MM.1S (cell line): ENCODE results near the gene PIK3IP1.

Source experiments
- DNase-seq: peaks from one replicate; pipeline ENCODE4 v3.0.0-alpha.2; 2015
- H2AFZ ChIP-seq: fragments of 300-600 bp; sonication (generic); 2 replicates; pipeline ENCODE4 v1.6.0; 2016; ENCODE audit warnings: antibody characterized with exemption, low read length
- H3F3A ChIP-seq: fragments of 300-600 bp; sonication (generic); 2 replicates; pipeline ENCODE4 v1.6.1; 2016; ENCODE audit warnings: mild to moderate bottlenecking, antibody characterized with exemption, low read length, moderate library complexity, mixed read lengths; ENCODE audit not compliant: insufficient read depth
- H3K27ac ChIP-seq: fragments of 300-600 bp; sonication (generic); 2 replicates; pipeline ENCODE4 v1.5.1; 2016; ENCODE audit warnings: mild to moderate bottlenecking, low read length
- H3K27me3 ChIP-seq: fragments of 300-600 bp; sonication (generic); replicated peaks from 2 replicates; pipeline ENCODE4 v1.6.0; 2016; ENCODE audit warnings: low read length; ENCODE audit not compliant: insufficient read depth
- H3K36me3 ChIP-seq: fragments of 300-600 bp; sonication (generic); replicated peaks from 2 replicates; pipeline ENCODE4 v1.6.1; 2016; ENCODE audit warnings: mild to moderate bottlenecking, low read length, mixed read lengths; ENCODE audit not compliant: insufficient read depth
- H3K4me1 ChIP-seq: fragments of 300-600 bp; sonication (generic); 2 replicates; pipeline ENCODE4 v1.6.1; 2016; ENCODE audit warnings: low read length, mixed read lengths
- H3K4me2 ChIP-seq: fragments of 300-600 bp; sonication (generic); 2 replicates; pipeline ENCODE4 v1.6.0; 2016; ENCODE audit warnings: low read depth, low read length
- H3K4me3 ChIP-seq: fragments of 300-600 bp; sonication (generic); 2 replicates; pipeline ENCODE4 v1.5.1; 2016; ENCODE audit warnings: low read length, mixed read lengths
- H3K79me2 ChIP-seq: fragments of 300-600 bp; sonication (generic); 2 replicates; pipeline ENCODE4 v1.6.1; 2016; ENCODE audit warnings: mixed run types, low read length, mixed read lengths
- H3K9ac ChIP-seq: fragments of 300-600 bp; sonication (generic); 2 replicates; pipeline ENCODE4 v1.6.1; 2016; ENCODE audit warnings: low read length, mixed read lengths
- H3K9me2 ChIP-seq: fragments of 300-600 bp; sonication (generic); replicated peaks from 2 replicates; pipeline ENCODE4 v1.6.1; 2016; ENCODE audit warnings: mild to moderate bottlenecking, low read length, mixed read lengths; ENCODE audit not compliant: insufficient read depth
- H3K9me3 ChIP-seq: fragments of 300-600 bp; sonication (generic); replicated peaks from 2 replicates; pipeline ENCODE4 v1.6.1; 2016; ENCODE audit warnings: mild to moderate bottlenecking, low read length, mixed read lengths; ENCODE audit not compliant: insufficient read depth
- H4K20me1 ChIP-seq: fragments of 300-600 bp; sonication (generic); 2 replicates; pipeline ENCODE4 v1.6.1; 2016; ENCODE audit warnings: mild to moderate bottlenecking, low read length, moderate library complexity, mixed read lengths; ENCODE audit not compliant: insufficient read depth
- EZH2 ChIP-seq: fragments of 300-600 bp; sonication (generic); optimal IDR thresholded peaks from 2 replicates; pipeline ENCODE3; 2017; ENCODE audit warnings: low read depth, mild to moderate bottlenecking, antibody characterized with exemption, low read length, mixed read lengths
- EZH2phosphoT487 ChIP-seq: fragments of 300-600 bp; sonication (generic); IDR thresholded peaks from 2 replicates; pipeline ENCODE4 v1.6.1; 2018; ENCODE audit warnings: antibody characterized with exemption, low read length
- TF ChIP-seq, protein P1 (sequence below): fragments of 300-600 bp; sonication (generic); IDR thresholded peaks from 2 replicates; pipeline ENCODE4 v1.5.1; 2016; ENCODE audit warnings: antibody characterized with exemption, low read length, mixed read lengths

The PIK3IP1 gene

DNA sequence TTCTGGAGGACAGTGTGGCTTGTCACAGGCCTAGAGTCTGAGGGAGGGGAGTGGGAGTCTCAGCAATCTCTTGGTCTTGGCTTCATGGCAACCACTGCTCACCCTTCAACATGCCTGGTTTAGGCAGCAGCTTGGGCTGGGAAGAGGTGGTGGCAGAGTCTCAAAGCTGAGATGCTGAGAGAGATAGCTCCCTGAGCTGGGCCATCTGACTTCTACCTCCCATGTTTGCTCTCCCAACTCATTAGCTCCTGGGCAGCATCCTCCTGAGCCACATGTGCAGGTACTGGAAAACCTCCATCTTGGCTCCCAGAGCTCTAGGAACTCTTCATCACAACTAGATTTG, 13.0 kb downstream of the PIK3IP1 start:
- Histone ChIP-seq H3K9me3 (no peaks in the 10 kb centered on the region), H3K9me2 (no peaks in the 10 kb centered on the region), H3K36me3 (peaks cover 4% of the 10 kb centered on the region; the same call in 1 of the 2 replicates), H2AFZ (no peak overlapping the region), H4K20me1 (no peaks in the 10 kb centered on the region), H3K79me2 (no peaks in the 10 kb centered on the region), H3K9ac (no peak overlapping the region), H3K4me3 (no peak overlapping the region), H3K4me1 (no peaks in the 10 kb centered on the region), H3K27ac (no peak overlapping the region), H3F3A (no peaks in the 10 kb centered on the region), H3K4me2 (no peak overlapping the region), H3K27me3 (no peaks in the 10 kb centered on the region)
- DNase-seq = no peak
- TF ChIP-seq, protein P1, sequence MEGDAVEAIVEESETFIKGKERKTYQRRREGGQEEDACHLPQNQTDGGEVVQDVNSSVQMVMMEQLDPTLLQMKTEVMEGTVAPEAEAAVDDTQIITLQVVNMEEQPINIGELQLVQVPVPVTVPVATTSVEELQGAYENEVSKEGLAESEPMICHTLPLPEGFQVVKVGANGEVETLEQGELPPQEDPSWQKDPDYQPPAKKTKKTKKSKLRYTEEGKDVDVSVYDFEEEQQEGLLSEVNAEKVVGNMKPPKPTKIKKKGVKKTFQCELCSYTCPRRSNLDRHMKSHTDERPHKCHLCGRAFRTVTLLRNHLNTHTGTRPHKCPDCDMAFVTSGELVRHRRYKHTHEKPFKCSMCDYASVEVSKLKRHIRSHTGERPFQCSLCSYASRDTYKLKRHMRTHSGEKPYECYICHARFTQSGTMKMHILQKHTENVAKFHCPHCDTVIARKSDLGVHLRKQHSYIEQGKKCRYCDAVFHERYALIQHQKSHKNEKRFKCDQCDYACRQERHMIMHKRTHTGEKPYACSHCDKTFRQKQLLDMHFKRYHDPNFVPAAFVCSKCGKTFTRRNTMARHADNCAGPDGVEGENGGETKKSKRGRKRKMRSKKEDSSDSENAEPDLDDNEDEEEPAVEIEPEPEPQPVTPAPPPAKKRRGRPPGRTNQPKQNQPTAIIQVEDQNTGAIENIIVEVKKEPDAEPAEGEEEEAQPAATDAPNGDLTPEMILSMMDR = no peak
- TF ChIP-seq EZH2phosphoT487 = no peak
- TF ChIP-seq EZH2 = no peak

DNA sequence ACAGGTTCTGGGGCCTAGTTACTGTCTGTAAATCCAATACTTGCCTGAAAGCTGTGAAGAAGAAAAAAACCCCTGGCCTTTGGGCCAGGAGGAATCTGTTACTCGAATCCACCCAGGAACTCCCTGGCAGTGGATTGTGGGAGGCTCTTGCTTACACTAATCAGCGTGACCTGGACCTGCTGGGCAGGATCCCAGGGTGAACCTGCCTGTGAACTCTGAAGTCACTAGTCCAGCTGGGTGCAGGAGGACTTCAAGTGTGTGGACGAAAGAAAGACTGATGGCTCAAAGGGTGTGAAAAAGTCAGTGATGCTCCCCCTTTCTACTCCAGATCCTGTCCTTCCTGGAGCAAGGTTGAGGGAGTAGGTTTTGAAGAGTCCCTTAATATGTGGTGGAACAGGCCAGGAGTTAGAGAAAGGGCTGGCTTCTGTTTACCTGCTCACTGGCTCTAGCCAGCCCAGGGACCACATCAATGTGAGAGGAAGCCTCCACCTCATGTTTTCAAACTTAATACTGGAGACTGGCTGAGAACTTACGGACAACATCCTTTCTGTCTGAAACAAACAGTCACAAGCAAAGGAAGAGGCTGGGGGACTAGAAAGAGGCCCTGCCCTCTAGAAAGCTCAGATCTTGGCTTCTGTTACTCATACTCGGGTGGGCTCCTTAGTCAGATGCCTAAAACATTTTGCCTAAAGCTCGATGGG, 13.5 kb downstream of the PIK3IP1 start:
- Histone ChIP-seq H4K20me1 (no peaks in the 10 kb centered on the region), H3K4me2 (no peak overlapping the region), H3K9me3 (no peaks in the 10 kb centered on the region), H3K27me3 (no peaks in the 10 kb centered on the region), H3K9ac (no peak overlapping the region), H3F3A (no peaks in the 10 kb centered on the region), H3K36me3 (peaks cover 4% of the 10 kb centered on the region; the same call in 1 of the 2 replicates), H3K79me2 (no peaks in the 10 kb centered on the region), H2AFZ (no peak overlapping the region), H3K4me1 (no peaks in the 10 kb centered on the region), H3K9me2 (no peaks in the 10 kb centered on the region), H3K4me3 (no peak overlapping the region), H3K27ac (no peak overlapping the region)
- no peak for TF ChIP-seq EZH2
- TF ChIP-seq, protein P1 = no peak
- no peak for TF ChIP-seq EZH2phosphoT487
- DNase-seq = no peak

DNA sequence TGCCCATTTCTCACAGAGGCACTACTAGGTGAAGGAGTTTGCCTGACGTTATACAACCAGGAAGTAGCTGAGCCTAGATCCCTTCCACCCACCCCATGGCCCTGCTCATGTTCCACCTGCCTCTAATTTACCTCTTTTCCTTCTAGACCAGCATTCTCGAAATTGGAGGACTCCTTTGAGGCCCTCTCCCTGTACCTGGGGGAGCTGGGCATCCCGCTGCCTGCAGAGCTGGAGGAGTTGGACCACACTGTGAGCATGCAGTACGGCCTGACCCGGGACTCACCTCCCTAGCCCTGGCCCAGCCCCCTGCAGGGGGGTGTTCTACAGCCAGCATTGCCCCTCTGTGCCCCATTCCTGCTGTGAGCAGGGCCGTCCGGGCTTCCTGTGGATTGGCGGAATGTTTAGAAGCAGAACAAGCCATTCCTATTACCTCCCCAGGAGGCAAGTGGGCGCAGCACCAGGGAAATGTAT, 14.1 kb downstream of the PIK3IP1 start:
- H3K27ac ChIP-seq = no peak overlapping the region
- H4K20me1 ChIP-seq = no peaks in the 10 kb centered on the region
- no peaks in the 10 kb centered on the region for H3K79me2 ChIP-seq
- no peak overlapping the region for H2AFZ ChIP-seq
- H3K27me3 ChIP-seq = no peaks in the 10 kb centered on the region
- no peaks in the 10 kb centered on the region for H3K9me2 ChIP-seq
- no peak for DNase-seq
- no peaks in the 10 kb centered on the region for H3F3A ChIP-seq
- H3K4me3 ChIP-seq = no peak overlapping the region
- no peaks in the 10 kb centered on the region for H3K4me1 ChIP-seq
- no peak for TF ChIP-seq EZH2
- TF ChIP-seq EZH2phosphoT487 = no peak
- TF ChIP-seq, protein P1 = no peak
- no peak overlapping the region for H3K9ac ChIP-seq
- no peak overlapping the region for H3K4me2 ChIP-seq
- H3K36me3 ChIP-seq = peaks cover 4% of the 10 kb centered on the region; the same call in 1 of the 2 replicates
- no peaks in the 10 kb centered on the region for H3K9me3 ChIP-seq
